GM18505 (cell line): ENCODE data around the gene GNA15.
"Not testable (repeated sequence)": the region's sequence is repeated elsewhere in the genome, so short reads cannot be mapped to it uniquely, and the experiment has no call there.

Experiments used
- ATAC-seq: cut with Tn5 transposase; IDR thresholded peaks from one replicate; pipeline ENCODE4 v1.9.1; 2021; ENCODE audit not compliant: unreplicated experiment
- POLR2A ChIP-seq: IDR thresholded peaks from 4 replicates; pipeline ENCODE4 v1.6.1; 2011; ENCODE audit warnings: borderline replicate concordance; ENCODE audit not compliant: insufficient read depth, insufficient read length; ENCODE audit errors: extremely low read depth

Gene GNA15

DNA sequence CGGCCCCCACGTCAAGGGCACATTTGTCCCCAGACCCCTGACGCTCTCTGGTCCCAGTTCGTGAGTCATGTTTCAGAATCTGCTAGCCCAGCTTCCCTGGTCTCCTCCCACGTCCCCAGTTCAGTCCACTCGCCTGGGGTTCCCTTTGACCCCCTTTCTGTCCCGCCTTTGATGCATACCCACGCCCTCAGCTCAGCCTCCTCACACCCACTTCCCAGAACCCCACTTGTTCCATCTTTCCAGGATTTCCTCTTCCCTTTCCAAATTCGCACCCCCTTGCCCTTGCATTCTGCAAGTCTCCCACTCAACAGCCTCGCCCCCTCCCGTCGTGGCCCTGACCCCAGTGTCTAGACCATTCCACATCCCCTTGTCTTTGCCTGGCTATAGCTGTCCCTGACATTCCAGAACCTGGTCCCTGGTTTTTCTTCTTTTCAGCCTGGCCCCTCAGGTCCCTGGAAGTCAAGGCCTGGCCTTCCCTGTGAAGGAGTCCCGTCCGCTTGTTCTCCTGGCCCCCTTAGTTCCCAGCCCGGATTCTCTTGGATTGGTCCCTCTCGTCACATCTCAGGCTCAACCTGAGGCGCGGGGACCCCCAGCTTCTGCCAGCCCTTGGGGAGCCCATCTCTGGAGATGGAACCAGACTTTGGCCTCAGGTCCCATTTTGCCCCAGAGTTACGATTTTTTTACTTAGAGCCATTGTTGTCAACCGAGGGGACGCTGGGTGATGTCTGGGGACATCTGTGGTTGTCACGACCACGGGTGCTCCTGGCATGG is 51.2 kb downstream of the GNA15 start:
- ATAC-seq = no peak
- no peak for TF ChIP-seq POLR2A

DNA sequence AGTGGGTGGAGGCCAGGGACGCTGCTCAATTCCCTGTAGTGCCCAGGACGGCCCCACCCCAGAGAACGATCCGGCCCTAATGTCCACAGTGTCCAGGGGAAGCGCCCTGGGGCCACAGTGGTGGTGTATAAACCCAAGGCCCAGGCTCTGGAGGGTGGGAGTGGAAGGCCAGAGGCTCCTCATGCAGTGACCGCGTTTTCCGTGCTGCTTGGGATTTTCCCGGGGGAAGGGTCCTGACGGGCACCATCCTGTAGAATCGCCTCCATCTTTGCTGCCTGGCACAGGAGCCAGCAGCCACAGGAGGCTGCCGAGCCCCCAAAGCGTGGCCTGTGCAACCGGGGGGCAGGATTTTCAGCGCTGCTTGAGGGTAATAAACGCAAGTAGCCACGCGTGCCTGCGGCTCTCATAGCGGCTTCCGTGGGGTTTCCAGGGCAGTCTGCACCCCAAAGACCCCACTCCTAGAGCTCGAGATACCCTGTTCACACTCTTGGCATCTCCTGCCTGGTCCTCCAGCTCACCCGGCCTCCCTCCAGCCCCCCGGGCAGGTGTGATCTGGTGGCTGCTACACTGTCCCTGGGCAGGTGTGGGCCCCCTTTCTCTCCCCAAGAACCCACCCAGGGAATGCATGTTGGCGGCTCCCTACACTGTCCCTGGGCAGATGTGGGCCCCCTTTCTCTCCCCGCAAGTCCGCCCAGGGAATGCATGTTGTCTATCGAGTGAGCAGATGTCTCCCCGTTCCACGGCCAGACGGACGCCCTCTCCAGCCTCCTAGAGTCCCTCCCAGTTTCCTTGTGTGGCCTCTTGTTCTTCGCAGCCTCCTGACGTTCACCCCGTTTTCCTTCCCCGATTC is 52.1 kb downstream of the GNA15 start:
- ATAC-seq = no peak
- no peak for TF ChIP-seq POLR2A

DNA sequence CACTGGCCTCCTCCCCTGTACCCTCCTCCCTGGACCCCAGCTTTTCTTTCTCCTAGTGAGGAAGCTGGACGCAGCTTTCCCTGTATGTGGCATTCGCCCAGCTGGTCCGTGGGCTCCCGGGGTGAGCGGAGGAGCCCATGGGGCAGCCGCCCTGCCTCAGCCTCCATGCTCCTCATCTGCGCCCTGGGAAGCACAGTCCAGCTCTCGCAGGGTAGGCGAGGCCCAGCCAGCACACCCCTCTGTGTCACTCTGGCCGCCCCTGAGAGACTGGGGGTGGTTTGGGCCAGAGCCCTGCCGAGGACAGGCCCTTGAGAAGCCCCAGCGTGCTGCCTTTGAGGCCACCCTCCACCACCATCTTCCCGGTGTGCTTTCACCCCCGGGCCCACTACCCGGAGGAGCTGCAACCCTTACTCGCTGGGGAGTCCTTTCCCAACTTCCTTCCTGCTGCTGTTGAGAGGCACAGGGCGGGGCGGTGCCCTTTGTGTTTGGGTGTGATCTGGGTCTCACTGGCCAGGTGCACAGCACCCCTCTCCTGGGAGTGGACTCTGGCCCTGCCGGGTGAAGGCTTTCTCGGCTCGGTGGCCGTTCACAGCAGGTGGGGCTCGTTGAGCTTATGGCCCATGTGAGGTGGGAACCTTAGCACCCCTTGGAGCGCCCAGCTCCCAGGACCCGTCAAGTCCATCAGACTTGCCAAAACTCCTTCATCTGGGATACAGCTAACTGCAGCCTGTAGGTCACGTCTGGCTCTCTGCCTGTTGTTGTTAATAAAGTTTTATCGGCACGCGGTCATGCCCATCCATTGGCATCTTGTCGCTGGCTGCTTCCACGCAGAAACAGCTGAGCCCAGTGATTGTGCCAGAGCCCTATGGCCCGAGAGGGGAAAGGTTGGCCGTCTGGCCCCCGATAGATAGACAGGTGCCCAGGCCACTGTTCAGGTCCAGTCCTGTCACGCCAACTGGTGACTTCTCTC is 53.1 kb downstream of the GNA15 start:
- TF ChIP-seq POLR2A = no peak
- no peak for ATAC-seq

DNA sequence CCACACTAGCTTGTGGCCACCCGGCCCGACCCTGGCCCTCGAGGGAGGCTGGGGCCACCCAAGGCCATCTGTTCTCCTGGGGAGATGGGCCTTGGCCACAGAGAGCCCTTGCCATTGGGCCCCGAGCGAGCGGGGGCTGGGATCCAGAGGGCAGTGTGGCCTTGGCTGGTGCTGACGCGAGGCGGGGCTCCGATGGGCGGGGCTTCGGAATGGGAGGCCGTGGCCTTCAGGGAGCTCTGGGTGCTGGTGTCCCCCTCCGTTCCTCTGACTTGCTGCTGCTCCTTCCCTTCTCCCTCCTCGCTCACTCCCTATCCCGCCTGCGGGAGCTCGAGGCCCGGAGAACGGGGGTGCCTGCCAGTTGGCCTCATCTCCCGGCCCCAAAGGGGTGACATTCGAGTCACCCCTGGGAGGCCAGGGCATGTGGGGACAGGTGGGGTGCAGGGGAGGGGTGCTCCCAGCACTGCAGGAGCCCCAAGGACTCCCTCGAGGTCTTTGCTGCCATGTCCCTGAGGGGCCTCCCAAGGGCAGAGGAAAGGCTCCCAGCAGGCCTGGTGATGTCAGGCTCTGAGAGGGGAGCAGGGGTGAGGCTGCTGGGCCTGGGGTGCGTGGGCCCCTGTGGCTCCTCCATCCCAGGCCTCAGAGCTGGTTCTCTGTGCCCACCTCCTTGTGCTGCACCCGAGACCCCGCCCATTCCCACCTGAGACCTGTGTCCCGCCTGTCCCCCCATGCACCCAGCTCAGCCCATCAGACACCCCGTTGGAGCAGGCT is 54.1 kb downstream of the GNA15 start:
- ATAC-seq = no peak

DNA sequence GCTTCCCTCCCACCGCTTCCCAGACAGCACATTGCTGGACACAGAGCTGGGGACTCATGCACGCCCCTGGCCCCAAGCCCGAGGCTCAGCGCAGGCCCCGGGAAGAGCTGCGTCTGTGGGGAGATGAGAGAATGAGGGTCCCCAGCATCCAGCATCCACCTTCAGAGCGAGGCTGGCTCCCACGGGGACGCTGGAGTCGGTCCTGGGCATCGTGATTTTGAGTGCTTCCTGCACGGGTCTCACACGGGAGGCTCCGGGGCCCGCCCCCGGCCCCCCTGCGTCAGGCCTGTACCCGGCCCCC is 54.6 kb downstream of the GNA15 start:
- ATAC-seq = no peak
- TF ChIP-seq POLR2A = no peak

More for the DNA sequence above, 54.1 kb downstream of the GNA15 start:
- TF ChIP-seq POLR2A = no peak

DNA sequence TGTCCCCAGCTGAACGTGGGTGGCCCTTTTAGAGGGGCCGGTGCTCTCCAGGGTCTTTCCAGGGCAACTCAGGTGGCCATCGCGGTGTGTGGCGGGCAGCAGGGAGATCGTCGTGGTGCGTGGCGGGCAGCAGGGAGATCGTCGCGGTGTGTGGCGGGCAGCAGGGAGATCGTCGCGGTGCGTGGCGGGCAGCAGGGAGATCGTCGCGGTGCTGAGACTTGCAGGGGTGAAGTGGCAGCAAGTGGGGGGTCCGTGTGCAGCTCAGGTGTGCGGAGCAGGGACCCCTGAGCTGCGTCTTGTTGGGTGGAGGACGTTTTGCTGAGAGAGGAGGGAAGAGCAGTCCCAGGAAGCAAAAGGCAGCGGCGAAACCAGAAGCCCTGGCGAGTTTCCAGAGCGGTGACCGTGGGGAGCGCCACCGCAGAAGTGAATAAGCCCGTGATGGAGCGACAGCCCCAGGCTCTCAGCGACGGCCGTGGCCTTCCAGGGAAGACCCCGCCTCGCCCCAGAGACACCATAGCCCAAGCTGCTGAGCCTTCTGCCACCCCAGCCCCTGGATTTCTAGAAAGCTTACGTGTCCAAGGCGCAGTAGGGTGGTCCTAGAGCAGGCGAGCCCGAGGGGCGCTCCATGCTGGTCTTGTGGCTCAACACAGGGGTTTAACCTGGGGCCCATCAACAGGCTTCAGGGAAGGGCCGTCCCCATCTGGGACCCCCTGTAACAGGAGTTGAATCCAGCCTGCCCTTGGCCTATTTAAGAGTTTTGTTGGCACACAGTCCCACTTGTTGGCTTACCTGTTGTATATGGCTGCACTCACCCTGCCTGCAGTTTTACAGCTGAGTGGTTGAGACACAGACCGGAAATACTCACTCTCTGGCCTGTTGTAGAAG is 55.3 kb downstream of the GNA15 start:
- ATAC-seq = no peak

DNA sequence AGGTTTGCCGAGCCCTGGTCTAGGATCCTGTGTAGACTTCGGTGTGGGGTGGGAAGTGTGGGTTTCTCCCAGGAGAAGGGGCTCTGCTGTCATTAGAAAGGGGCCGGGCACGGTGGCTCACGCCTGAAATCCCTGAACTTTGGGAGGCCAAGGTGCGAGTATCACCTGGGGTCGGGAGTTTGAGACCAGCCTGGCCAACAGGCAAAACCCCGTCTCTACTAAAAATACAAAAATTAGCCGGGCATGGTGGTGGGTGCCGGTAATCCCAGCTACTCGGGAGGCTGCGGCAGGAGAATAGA is 55.9 kb downstream of the GNA15 start:
- ATAC-seq = not testable (repeated sequence)

More for the DNA sequence above, 55.3 kb downstream of the GNA15 start:
- TF ChIP-seq POLR2A = no peak

DNA sequence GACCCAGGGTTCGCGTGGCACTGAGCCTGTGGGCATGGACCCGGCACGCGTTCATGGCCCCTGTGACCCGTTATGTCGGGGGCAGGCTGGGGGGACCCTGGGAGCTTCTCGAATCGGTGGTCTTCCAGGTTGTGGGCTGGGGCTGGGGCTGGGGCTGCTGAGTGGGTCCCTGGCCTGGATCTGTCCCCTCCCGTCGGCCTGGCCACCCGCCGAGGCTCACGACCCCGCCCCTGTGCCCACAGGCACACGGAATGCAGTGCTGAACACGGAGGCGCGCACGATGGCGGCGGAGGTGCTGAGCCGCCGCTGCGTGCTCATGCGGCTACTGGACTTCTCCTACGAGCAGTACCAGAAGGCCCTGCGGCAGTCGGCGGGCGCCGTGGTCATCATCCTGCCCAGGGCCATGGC is 56.4 kb downstream of the GNA15 start:
- no peak for TF ChIP-seq POLR2A
- no peak for ATAC-seq

DNA sequence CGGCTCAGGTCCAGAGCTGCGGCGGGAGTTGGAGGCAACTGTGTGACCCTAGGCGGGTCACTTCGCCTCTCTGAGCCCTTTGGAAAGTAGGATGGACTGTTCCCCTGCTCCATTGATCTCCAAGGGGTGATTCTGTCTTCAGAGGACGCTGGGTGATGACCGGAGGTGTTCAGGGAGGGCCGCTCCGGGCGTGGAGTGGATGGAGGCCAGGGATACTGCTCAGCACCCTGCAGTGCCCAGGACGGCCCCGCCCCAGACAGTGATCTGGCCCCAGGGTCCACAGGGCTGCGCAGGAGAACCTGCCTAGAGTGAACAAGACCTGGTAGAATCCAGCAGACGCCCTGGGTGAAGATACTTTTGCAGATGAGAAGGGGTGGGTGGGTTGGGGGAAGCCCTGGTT is 56.9 kb downstream of the GNA15 start:
- no peak for TF ChIP-seq POLR2A
- ATAC-seq = no peak

DNA sequence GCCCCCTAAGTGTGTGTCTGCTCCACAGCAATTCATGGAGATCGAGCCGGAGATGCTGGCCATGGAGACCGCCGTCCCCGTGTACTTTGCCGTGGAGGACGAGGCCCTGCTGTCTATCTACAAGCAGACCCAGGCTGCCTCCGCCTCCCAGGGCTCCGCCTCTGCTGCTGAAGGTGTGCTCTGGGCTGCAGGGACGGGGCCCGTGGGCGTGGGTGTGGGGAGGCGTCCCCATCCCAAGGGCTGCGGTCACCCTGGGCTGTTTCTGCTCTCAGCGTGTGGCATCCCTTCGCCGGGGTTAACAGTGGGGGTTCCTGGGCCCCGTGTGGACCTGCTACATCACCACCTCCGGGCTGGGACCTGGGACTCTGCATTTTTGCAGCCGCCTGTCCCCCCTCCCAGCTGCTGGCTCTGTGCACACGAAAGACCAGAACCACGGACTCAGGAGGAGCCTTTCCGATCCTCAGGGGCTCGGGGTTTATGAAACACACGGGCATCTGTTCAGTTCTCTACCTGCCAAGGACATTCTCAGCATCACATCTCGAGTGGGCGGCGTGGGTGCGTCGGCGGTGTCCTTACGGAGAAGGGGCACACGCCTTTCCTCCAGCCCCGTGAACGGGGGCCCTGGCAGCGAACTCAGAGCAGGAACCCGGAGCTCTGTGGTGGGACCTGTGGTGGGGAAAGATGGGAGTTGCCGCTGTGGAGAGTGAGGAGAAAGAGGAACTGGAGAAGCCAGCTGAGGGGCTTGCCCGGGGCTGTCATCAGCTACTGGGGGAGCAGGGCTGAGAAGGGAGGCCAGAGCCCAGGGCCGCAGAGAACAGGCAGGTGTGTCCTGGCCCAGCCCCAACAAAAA is 57.6 kb downstream of the GNA15 start:
- no peak for ATAC-seq
- no peak for TF ChIP-seq POLR2A
